ENCODE data around the gene SDF4. TPM values are rescaled to one million over a fixed set of nuclear protein-coding genes. Genes with fewer than 3 reads are reported as not detected.

SDF4 gene
- total and polyA plus RNA-seq, 2 of the 8 experiments (the other 6 are each of a cell fraction or from before 2014, with no cell fraction given): 45.5 to 75.6 TPM

DNA sequence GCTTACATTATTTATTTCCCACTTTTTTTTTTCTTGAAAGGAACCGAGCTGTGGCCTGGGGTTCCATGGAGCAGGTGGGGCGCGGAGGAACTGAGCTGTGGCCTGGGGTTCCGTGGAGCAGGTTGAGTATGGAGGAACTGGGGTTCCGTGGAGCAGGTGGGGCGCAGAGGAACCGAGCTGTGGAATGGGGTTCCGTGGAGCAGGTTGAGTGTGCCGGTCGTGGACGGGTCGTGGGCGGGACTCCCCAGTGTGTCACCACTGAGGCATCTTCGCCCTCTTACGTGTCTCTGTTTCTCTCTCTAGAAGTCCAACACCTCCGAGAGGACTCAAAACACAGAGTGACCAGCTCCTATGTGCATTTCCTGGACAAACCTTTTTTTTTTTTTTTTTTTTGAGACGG lies 47.2 kb upstream of the SDF4 start (continued):
- TF ChIP-seq, protein P1, sequence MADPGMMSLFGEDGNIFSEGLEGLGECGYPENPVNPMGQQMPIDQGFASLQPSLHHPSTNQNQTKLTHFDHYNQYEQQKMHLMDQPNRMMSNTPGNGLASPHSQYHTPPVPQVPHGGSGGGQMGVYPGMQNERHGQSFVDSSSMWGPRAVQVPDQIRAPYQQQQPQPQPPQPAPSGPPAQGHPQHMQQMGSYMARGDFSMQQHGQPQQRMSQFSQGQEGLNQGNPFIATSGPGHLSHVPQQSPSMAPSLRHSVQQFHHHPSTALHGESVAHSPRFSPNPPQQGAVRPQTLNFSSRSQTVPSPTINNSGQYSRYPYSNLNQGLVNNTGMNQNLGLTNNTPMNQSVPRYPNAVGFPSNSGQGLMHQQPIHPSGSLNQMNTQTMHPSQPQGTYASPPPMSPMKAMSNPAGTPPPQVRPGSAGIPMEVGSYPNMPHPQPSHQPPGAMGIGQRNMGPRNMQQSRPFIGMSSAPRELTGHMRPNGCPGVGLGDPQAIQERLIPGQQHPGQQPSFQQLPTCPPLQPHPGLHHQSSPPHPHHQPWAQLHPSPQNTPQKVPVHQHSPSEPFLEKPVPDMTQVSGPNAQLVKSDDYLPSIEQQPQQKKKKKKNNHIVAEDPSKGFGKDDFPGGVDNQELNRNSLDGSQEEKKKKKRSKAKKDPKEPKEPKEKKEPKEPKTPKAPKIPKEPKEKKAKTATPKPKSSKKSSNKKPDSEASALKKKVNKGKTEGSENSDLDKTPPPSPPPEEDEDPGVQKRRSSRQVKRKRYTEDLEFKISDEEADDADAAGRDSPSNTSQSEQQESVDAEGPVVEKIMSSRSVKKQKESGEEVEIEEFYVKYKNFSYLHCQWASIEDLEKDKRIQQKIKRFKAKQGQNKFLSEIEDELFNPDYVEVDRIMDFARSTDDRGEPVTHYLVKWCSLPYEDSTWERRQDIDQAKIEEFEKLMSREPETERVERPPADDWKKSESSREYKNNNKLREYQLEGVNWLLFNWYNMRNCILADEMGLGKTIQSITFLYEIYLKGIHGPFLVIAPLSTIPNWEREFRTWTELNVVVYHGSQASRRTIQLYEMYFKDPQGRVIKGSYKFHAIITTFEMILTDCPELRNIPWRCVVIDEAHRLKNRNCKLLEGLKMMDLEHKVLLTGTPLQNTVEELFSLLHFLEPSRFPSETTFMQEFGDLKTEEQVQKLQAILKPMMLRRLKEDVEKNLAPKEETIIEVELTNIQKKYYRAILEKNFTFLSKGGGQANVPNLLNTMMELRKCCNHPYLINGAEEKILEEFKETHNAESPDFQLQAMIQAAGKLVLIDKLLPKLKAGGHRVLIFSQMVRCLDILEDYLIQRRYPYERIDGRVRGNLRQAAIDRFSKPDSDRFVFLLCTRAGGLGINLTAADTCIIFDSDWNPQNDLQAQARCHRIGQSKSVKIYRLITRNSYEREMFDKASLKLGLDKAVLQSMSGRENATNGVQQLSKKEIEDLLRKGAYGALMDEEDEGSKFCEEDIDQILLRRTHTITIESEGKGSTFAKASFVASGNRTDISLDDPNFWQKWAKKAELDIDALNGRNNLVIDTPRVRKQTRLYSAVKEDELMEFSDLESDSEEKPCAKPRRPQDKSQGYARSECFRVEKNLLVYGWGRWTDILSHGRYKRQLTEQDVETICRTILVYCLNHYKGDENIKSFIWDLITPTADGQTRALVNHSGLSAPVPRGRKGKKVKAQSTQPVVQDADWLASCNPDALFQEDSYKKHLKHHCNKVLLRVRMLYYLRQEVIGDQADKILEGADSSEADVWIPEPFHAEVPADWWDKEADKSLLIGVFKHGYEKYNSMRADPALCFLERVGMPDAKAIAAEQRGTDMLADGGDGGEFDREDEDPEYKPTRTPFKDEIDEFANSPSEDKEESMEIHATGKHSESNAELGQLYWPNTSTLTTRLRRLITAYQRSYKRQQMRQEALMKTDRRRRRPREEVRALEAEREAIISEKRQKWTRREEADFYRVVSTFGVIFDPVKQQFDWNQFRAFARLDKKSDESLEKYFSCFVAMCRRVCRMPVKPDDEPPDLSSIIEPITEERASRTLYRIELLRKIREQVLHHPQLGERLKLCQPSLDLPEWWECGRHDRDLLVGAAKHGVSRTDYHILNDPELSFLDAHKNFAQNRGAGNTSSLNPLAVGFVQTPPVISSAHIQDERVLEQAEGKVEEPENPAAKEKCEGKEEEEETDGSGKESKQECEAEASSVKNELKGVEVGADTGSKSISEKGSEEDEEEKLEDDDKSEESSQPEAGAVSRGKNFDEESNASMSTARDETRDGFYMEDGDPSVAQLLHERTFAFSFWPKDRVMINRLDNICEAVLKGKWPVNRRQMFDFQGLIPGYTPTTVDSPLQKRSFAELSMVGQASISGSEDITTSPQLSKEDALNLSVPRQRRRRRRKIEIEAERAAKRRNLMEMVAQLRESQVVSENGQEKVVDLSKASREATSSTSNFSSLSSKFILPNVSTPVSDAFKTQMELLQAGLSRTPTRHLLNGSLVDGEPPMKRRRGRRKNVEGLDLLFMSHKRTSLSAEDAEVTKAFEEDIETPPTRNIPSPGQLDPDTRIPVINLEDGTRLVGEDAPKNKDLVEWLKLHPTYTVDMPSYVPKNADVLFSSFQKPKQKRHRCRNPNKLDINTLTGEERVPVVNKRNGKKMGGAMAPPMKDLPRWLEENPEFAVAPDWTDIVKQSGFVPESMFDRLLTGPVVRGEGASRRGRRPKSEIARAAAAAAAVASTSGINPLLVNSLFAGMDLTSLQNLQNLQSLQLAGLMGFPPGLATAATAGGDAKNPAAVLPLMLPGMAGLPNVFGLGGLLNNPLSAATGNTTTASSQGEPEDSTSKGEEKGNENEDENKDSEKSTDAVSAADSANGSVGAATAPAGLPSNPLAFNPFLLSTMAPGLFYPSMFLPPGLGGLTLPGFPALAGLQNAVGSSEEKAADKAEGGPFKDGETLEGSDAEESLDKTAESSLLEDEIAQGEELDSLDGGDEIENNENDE (IDR thresholded peaks at IDR 0.05; ENCODE audit: insufficient replicate concordance, low read length): no peak
- no peak for TF ChIP-seq TAF7 (optimal IDR thresholded peaks at IDR 0.05; ENCODE audit: borderline replicate concordance, low read depth, low read length)
- TF ChIP-seq, protein P2, sequence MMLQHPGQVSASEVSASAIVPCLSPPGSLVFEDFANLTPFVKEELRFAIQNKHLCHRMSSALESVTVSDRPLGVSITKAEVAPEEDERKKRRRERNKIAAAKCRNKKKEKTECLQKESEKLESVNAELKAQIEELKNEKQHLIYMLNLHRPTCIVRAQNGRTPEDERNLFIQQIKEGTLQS (IDR thresholded peaks at IDR 0.05; ENCODE audit: insufficient read depth, low read depth, low read length): no peak
- TF ChIP-seq RAD21 (IDR thresholded peaks at IDR 0.05 in 1 of 2, conservative IDR thresholded peaks at IDR 0.05 in 1 of 2; ENCODE audit: low read depth in 2 of 2, low read length in 2 of 2): no peak
- no peak for TF ChIP-seq HDAC2 (IDR thresholded peaks at IDR 0.05; ENCODE audit: borderline replicate concordance in 1 of 2, low read depth in 2 of 2, low read length in 2 of 2)
- TF ChIP-seq NRF1 (IDR thresholded peaks at IDR 0.05; ENCODE audit: low read depth, low read length): no peak
- no peak for TF ChIP-seq KDM4A (IDR thresholded peaks at IDR 0.05; ENCODE audit: low read depth, low read length, severe bottlenecking)
- no peak for TF ChIP-seq YY1 (IDR thresholded peaks at IDR 0.05; ENCODE audit: low read depth, low read length)
- TF ChIP-seq POLR2AphosphoS5 (IDR thresholded peaks at IDR 0.05; ENCODE audit: low read depth, low read length): no peak
- no peak for TF ChIP-seq BCL11A (IDR thresholded peaks at IDR 0.05; ENCODE audit: low read depth in 2 of 2, low read length in 2 of 2)
- no peak for TF ChIP-seq CBX8 (IDR thresholded peaks at IDR 0.05; ENCODE audit: borderline replicate concordance, low read depth, low read length)

Data from H1 (cell line).